Panc1 (cell line): ENCODE results near the gene ZFYVE28. TPM values are rescaled to one million over a fixed set of nuclear protein-coding genes. Genes with fewer than 3 reads are reported as not detected.

Source experiments
- ATAC-seq: fragments of 200-7000 bp; cut with Tn5 transposase; 2 replicates; pipeline ENCODE4 v1.9.1; 2020; ENCODE audit warnings: mild to moderate bottlenecking, moderate library complexity
- BruUV-seq: library from RNA; stranded (reverse); fragments of 400-500 nt; replicated peaks from 2 replicates; lab custom pipeline; 2021; lab: Mats Ljungman, UMichigan
- CTCF ChIA-PET: fragments of 300-600 bp; sonication (Branson Sonifier 250); formaldehyde crosslinking; loops from one replicate; lab custom pipeline; 2022; ENCODE audit warnings: antibody characterized with exemption; lab: Charles Lee
- POLR2A ChIA-PET: fragments of 300-600 bp; sonication (Branson Sonifier 250); formaldehyde crosslinking; loops from one replicate; lab custom pipeline; 2022; ENCODE audit warnings: antibody characterized with exemption; lab: Charles Lee
- DNase-seq: peaks from one replicate; pipeline ENCODE4 v3.0.0-alpha.2; 2010; ENCODE audit warnings: low read depth, low spot score
- H3K27ac ChIP-seq: 2 replicates; pipeline ENCODE4 v1.5.1; 2011; ENCODE audit warnings: mild to moderate bottlenecking, low read length, inconsistent platforms
- H3K27me3 ChIP-seq: fragments of 200-500 bp; sonication (Bioruptor generic); 2 replicates; pipeline ENCODE4 v1.6.0; 2014; ENCODE audit warnings: low read length, inconsistent platforms; ENCODE audit not compliant: control insufficient read depth, insufficient read depth
- H3K36me3 ChIP-seq: fragments of 200-500 bp; sonication (Bioruptor generic); 2 replicates; pipeline ENCODE4 v1.5.1; 2014; ENCODE audit warnings: inconsistent platforms, mild to moderate bottlenecking, low read length, moderate library complexity; ENCODE audit not compliant: control insufficient read depth, insufficient read depth
- H3K4me1 ChIP-seq: 2 replicates; pipeline ENCODE4 v1.5.1; 2011; ENCODE audit warnings: inconsistent platforms, mild to moderate bottlenecking, low read length, moderate library complexity; ENCODE audit not compliant: control insufficient read depth, insufficient read depth
- H3K4me3 ChIP-seq, 2 experiments: 2 replicates each; pipeline ENCODE4 v1.5.1; 2011 to 2012; ENCODE audit warnings: low read depth in 2 of 2, low read length in 2 of 2, mild to moderate bottlenecking in 2 of 2, inconsistent platforms in 1 of 2, moderate library complexity in 1 of 2
- H3K9me3 ChIP-seq: fragments of 200-500 bp; sonication (Bioruptor generic); 2 replicates; pipeline ENCODE4 v1.5.1; 2014; ENCODE audit warnings: low read depth, mild to moderate bottlenecking, inconsistent platforms, low read length, moderate library complexity; ENCODE audit not compliant: control insufficient read depth, insufficient read depth
- CTCF ChIP-seq: fragments of 450-650 bp; IDR thresholded peaks from 2 replicates; pipeline ENCODE4 v1.5.1; 2017; ENCODE audit warnings: mild to moderate bottlenecking
- POLR2AphosphoS5 ChIP-seq: IDR thresholded peaks from 2 replicates; pipeline ENCODE4 v1.6.1; 2012; ENCODE audit warnings: mild to moderate bottlenecking, low read depth, low read length, moderate library complexity
- REST ChIP-seq, 2 experiments: IDR thresholded peaks; 2 replicates each; pipeline ENCODE4 v1.6.1; 2011 to 2012; ENCODE audit warnings: low read depth in 2 of 2, control low read depth in 1 of 2, low read length in 1 of 2, mild to moderate bottlenecking in 1 of 2, moderate library complexity in 1 of 2; ENCODE audit not compliant: insufficient read depth in 1 of 2
- SIN3A ChIP-seq: IDR thresholded peaks from 2 replicates; pipeline ENCODE4 v1.6.1; 2012; ENCODE audit warnings: low read depth, mild to moderate bottlenecking, low read length, moderate library complexity, borderline replicate concordance; ENCODE audit not compliant: insufficient read depth
- TCF7L2 ChIP-seq: IDR thresholded peaks from 2 replicates; pipeline ENCODE4 v1.6.1; 2011; ENCODE audit warnings: mild to moderate bottlenecking, low read depth, low read length, inconsistent platforms
- in situ Hi-C: cut with HindIII; loops from 2 replicates; pipeline ENCODE4 v1.10.0; 2016; ENCODE audit warnings: low sequenced_read_pairs, low pct_unique_long_range_greater_than_20kb
- intact Hi-C: fragments of 100-400 bp; cut with micrococcal nuclease; formaldehyde crosslinking; loops from one replicate; pipeline ENCODE4 v1.10.0; 2022; ENCODE audit not compliant: unreplicated experiment
- total RNA-seq: library from RNA; stranded (reverse); gene quantifications from one replicate; pipeline ENCODE4 v1.2.1, GENCODE V29; 2021; ENCODE audit not compliant: unreplicated experiment

The ZFYVE28 gene
- total RNA-seq, 1 experiment from 2014 or later, result 11.9 TPM

- ChIA-PET POLR2A (no interaction called here), CTCF (no interaction called here)
- Histone ChIP-seq H3K27ac (no peak overlapping the region), H3K4me1 (no peaks in the 10 kb centered on the region), H3K27me3 (no peaks in the 10 kb centered on the region), H3K4me3 (no peak overlapping the region), H3K9me3 (no peaks in the 10 kb centered on the region), H3K36me3 (no peaks in the 10 kb centered on the region)
- in situ Hi-C loops (no loop called here), intact Hi-C loops (no loop called here)
- DNase-seq (no peak), ATAC-seq (no peak)
- BruUV-seq, result no TSS peak
- no peak for TF ChIP-seq TCF7L2
- TF ChIP-seq SIN3A, result no peak
Measured at GRCh38 chr4:2302387-2303119, 115.9 kb downstream of the ZFYVE28 start.

GRCh38 chr4:2301806-2302205, 116.6 kb downstream of the ZFYVE28 start:
- TF ChIP-seq CTCF (no peak), REST (IDR thresholded peaks at IDR 0.05; ENCODE audit: insufficient read depth in 1 of 2, low read depth in 2 of 2, low read length in 1 of 2) (no peak), TCF7L2 (no peak), SIN3A (no peak), POLR2AphosphoS5 (no peak)
- Histone ChIP-seq H3K9me3 (no peaks in the 10 kb centered on the region), H3K4me3 (no peak overlapping the region), H3K36me3 (no peaks in the 10 kb centered on the region), H3K27ac (no peak overlapping the region), H3K27me3 (no peaks in the 10 kb centered on the region), H3K4me1 (no peaks in the 10 kb centered on the region)
- CTCF ChIA-PET, result interaction anchor here (0.7 kb wide), 1 partner anchor 255 kb away, joined by 7 read pairs; no protein-coding TSS in a partner anchor
- DNase-seq (no peak), ATAC-seq (no peak)
- in situ Hi-C loops (no loop called here), intact Hi-C loops (no loop called here)
- no TSS peak for BruUV-seq
- POLR2A ChIA-PET, result no interaction called here

- Histone ChIP-seq H3K4me1 (no peaks in the 10 kb centered on the region), H3K9me3 (no peaks in the 10 kb centered on the region), H3K27me3 (no peaks in the 10 kb centered on the region), H3K27ac (no peak overlapping the region), H3K36me3 (no peaks in the 10 kb centered on the region), H3K4me3 (no peak overlapping the region)
- DNase-seq (no peak), ATAC-seq (no peak)
- intact Hi-C loops (no loop called here), in situ Hi-C loops (no loop called here)
- ChIA-PET POLR2A (no interaction called here), CTCF (interaction anchor here (0.7 kb wide), 1 partner anchor 256 kb away, joined by 7 read pairs; no protein-coding TSS in a partner anchor)
- BruUV-seq, result no TSS peak
- no peak for TF ChIP-seq CTCF
- TF ChIP-seq REST (IDR thresholded peaks at IDR 0.05; ENCODE audit: insufficient read depth in 1 of 2, low read depth in 2 of 2, low read length in 1 of 2), result no peak
- no peak for TF ChIP-seq SIN3A
- no peak for TF ChIP-seq TCF7L2
- TF ChIP-seq POLR2AphosphoS5, result no peak
Measured at GRCh38 chr4:2301225-2301642, 117.2 kb downstream of the ZFYVE28 start.
